ENCODE data around the gene PSMA6. TPM values are rescaled to one million over a fixed set of nuclear protein-coding genes. Genes with fewer than 3 reads are reported as not detected.

PSMA6 gene
- total and polyA plus RNA-seq, 10 of the 15 experiments (the other 5 are each of a cell fraction or from before 2014, with no cell fraction given), result 267 to 1,363 (median 402) TPM

DNA sequence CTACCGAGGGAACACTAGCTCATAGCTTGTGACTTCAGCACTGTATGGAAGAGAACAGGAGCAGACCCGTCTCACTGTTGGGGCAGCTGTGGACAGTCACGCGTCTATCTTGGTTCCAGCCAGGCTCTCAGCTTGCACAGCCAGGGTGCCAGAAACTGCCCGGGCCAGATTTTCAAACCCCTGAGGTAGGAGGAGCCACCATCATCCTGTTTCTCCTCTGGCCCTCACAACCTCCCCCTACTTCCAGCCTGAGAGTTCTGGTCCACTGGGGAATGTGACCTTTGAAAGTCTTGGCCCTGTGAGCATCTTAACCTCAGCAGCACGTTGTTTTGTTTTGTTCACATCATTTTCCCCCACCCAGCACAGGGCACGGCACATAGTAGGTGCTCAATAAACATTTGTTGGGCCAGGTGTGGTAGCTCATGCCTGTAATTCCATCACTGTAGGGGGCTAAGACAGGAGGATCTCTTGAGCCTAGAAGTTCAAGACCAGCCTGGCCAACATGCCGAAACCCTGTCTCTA, 50.4 kb downstream of the PSMA6 start (continued):
- TF ChIP-seq, protein P1, sequence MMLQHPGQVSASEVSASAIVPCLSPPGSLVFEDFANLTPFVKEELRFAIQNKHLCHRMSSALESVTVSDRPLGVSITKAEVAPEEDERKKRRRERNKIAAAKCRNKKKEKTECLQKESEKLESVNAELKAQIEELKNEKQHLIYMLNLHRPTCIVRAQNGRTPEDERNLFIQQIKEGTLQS (IDR thresholded peaks at IDR 0.05; ENCODE audit: borderline replicate concordance, extremely low read depth, low read depth, low read length), result no peak
- TF ChIP-seq, protein P2, sequence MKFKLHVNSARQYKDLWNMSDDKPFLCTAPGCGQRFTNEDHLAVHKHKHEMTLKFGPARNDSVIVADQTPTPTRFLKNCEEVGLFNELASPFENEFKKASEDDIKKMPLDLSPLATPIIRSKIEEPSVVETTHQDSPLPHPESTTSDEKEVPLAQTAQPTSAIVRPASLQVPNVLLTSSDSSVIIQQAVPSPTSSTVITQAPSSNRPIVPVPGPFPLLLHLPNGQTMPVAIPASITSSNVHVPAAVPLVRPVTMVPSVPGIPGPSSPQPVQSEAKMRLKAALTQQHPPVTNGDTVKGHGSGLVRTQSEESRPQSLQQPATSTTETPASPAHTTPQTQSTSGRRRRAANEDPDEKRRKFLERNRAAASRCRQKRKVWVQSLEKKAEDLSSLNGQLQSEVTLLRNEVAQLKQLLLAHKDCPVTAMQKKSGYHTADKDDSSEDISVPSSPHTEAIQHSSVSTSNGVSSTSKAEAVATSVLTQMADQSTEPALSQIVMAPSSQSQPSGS (IDR thresholded peaks at IDR 0.05; ENCODE audit: low read length), result no peak
- TF ChIP-seq, protein P3, sequence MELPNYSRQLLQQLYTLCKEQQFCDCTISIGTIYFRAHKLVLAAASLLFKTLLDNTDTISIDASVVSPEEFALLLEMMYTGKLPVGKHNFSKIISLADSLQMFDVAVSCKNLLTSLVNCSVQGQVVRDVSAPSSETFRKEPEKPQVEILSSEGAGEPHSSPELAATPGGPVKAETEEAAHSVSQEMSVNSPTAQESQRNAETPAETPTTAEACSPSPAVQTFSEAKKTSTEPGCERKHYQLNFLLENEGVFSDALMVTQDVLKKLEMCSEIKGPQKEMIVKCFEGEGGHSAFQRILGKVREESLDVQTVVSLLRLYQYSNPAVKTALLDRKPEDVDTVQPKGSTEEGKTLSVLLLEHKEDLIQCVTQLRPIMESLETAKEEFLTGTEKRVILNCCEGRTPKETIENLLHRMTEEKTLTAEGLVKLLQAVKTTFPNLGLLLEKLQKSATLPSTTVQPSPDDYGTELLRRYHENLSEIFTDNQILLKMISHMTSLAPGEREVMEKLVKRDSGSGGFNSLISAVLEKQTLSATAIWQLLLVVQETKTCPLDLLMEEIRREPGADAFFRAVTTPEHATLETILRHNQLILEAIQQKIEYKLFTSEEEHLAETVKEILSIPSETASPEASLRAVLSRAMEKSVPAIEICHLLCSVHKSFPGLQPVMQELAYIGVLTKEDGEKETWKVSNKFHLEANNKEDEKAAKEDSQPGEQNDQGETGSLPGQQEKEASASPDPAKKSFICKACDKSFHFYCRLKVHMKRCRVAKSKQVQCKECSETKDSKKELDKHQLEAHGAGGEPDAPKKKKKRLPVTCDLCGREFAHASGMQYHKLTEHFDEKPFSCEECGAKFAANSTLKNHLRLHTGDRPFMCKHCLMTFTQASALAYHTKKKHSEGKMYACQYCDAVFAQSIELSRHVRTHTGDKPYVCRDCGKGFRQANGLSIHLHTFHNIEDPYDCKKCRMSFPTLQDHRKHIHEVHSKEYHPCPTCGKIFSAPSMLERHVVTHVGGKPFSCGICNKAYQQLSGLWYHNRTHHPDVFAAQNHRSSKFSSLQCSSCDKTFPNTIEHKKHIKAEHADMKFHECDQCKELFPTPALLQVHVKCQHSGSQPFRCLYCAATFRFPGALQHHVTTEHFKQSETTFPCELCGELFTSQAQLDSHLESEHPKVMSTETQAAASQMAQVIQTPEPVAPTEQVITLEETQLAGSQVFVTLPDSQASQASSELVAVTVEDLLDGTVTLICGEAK (IDR thresholded peaks at IDR 0.05; ENCODE audit: borderline replicate concordance), result no peak
- TF ChIP-seq BACH1 (IDR thresholded peaks at IDR 0.05; ENCODE audit: borderline replicate concordance), result no peak
- no peak for TF ChIP-seq NR2C2 (IDR thresholded peaks at IDR 0.05; ENCODE audit: borderline replicate concordance, control insufficient read depth, insufficient read length, low read depth)
- TF ChIP-seq, protein P4, sequence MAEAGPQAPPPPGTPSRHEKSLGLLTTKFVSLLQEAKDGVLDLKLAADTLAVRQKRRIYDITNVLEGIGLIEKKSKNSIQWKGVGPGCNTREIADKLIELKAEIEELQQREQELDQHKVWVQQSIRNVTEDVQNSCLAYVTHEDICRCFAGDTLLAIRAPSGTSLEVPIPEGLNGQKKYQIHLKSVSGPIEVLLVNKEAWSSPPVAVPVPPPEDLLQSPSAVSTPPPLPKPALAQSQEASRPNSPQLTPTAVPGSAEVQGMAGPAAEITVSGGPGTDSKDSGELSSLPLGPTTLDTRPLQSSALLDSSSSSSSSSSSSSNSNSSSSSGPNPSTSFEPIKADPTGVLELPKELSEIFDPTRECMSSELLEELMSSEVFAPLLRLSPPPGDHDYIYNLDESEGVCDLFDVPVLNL (IDR thresholded peaks at IDR 0.05; ENCODE audit: low read depth, low read length), result no peak
- TF ChIP-seq TAF1 (IDR thresholded peaks at IDR 0.05; ENCODE audit: borderline replicate concordance, low read depth, low read length), result no peak
- TF ChIP-seq SUPT20H (IDR thresholded peaks at IDR 0.05; ENCODE audit: borderline replicate concordance, control insufficient read depth, low read depth, low read length), result no peak

Data from GM12878 (cell line).